ENCODE measurements around the gene GCHFR.

DNA sequence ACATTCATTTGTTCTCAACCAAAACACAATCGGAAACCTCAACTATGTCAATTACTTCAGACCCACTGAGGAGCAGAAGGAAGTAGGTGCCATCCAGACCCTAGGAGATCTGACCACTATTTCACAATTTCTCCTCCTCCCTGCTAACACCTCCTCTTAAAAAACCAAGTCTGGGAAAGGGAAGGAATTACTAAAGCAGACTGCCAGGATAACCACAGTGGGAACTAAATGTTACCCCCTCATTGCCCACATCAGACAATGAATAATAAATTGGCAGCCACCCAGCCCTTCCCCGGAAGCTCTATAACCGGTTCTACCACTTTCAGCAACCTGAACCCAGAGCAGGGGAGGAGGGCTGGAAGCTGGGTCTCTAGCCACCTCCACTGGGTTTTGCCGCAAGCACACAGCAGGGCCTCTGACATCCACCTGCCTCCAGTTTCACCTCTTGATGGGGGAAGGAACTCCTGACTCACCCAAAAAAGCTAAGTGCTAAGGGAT lies 23.5 kb downstream of the GCHFR start:
- no peak for TF ChIP-seq POLR2A (IDR thresholded peaks at IDR 0.05; ENCODE audit: borderline replicate concordance, extremely low read depth, insufficient read depth, insufficient read length)
- TF ChIP-seq SIN3A (IDR thresholded peaks at IDR 0.05; ENCODE audit: low read depth): no peak
- no peak for TF ChIP-seq SRF (IDR thresholded peaks at IDR 0.05; ENCODE audit: low read depth)
- TF ChIP-seq EGR1 (IDR thresholded peaks at IDR 0.05; ENCODE audit: low read depth): no peak
- TF ChIP-seq, protein P1, sequence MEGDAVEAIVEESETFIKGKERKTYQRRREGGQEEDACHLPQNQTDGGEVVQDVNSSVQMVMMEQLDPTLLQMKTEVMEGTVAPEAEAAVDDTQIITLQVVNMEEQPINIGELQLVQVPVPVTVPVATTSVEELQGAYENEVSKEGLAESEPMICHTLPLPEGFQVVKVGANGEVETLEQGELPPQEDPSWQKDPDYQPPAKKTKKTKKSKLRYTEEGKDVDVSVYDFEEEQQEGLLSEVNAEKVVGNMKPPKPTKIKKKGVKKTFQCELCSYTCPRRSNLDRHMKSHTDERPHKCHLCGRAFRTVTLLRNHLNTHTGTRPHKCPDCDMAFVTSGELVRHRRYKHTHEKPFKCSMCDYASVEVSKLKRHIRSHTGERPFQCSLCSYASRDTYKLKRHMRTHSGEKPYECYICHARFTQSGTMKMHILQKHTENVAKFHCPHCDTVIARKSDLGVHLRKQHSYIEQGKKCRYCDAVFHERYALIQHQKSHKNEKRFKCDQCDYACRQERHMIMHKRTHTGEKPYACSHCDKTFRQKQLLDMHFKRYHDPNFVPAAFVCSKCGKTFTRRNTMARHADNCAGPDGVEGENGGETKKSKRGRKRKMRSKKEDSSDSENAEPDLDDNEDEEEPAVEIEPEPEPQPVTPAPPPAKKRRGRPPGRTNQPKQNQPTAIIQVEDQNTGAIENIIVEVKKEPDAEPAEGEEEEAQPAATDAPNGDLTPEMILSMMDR (IDR thresholded peaks at IDR 0.05 in 2 of 3, conservative IDR thresholded peaks at IDR 0.05 in 1 of 3; ENCODE audit: borderline replicate concordance in 1 of 3, insufficient read depth in 1 of 3, low read depth in 2 of 3, low read length in 2 of 3): no peak
- no peak for TF ChIP-seq ELF1 (IDR thresholded peaks at IDR 0.05; ENCODE audit: borderline replicate concordance, low read depth)

All from HCT116 (cell line).